DOHH2 (cell line): ENCODE measurements around the gene DNM1.

Source experiments
- H3F3A ChIP-seq: fragments of 200-600 bp; sonication (generic), shearing (Covaris generic); 2 replicates; pipeline ENCODE4 v1.6.0; 2016; ENCODE audit warnings: antibody characterized with exemption, mild to moderate bottlenecking; ENCODE audit not compliant: control insufficient read depth, insufficient read depth
- H3K27ac ChIP-seq: fragments of 200-600 bp; sonication (generic); 2 replicates; pipeline ENCODE4 v1.5.1; 2014; ENCODE audit warnings: low read depth, mild to moderate bottlenecking, low read length, moderate library complexity
- H3K27me3 ChIP-seq: fragments of 200-600 bp; sonication (generic); 2 replicates; pipeline ENCODE4 v1.6.1; 2014; ENCODE audit warnings: mild to moderate bottlenecking, low read length, mixed read lengths; ENCODE audit not compliant: control insufficient read depth
- H3K36me3 ChIP-seq: fragments of 200-600 bp; sonication (generic); 2 replicates; pipeline ENCODE4 v1.6.1; 2014; ENCODE audit warnings: mild to moderate bottlenecking, low read length, moderate library complexity, mixed read lengths; ENCODE audit not compliant: control insufficient read depth
- H3K4me1 ChIP-seq: fragments of 200-600 bp; sonication (generic); 2 replicates; pipeline ENCODE4 v1.6.1; 2014; ENCODE audit warnings: mild to moderate bottlenecking, low read length, mixed read lengths; ENCODE audit not compliant: control insufficient read depth
- H3K4me2 ChIP-seq: fragments of 200-600 bp; sonication (generic); 2 replicates; pipeline ENCODE4 v1.6.0; 2014; ENCODE audit warnings: mild to moderate bottlenecking, low read length, moderate library complexity
- H3K4me3 ChIP-seq: fragments of 200-600 bp; sonication (generic); 2 replicates; pipeline ENCODE4 v1.5.1; 2014; ENCODE audit warnings: mild to moderate bottlenecking, low read length, mixed read lengths
- H3K79me2 ChIP-seq: fragments of 200-600 bp; sonication (generic); 2 replicates; pipeline ENCODE4 v1.6.1; 2014; ENCODE audit warnings: mild to moderate bottlenecking, low read length, mixed read lengths; ENCODE audit not compliant: control insufficient read depth
- H3K9me2 ChIP-seq: fragments of 200-600 bp; sonication (generic); replicated peaks from 2 replicates; pipeline ENCODE4 v1.6.1; 2014; ENCODE audit warnings: mild to moderate bottlenecking, low read length, mixed read lengths; ENCODE audit not compliant: control insufficient read depth
- H3K9me3 ChIP-seq: fragments of 200-600 bp; sonication (generic); 2 replicates; pipeline ENCODE4 v1.6.1; 2014; ENCODE audit warnings: antibody characterized with exemption, low read length, mixed read lengths; ENCODE audit not compliant: control insufficient read depth, insufficient read depth
- H4K20me1 ChIP-seq: fragments of 200-600 bp; sonication (generic); 2 replicates; pipeline ENCODE4 v1.6.0; 2014; ENCODE audit warnings: low read depth, mild to moderate bottlenecking, antibody characterized with exemption, low read length, moderate library complexity; ENCODE audit not compliant: control insufficient read depth, insufficient read depth
- EZH2phosphoT487 ChIP-seq: fragments of 200-600 bp; sonication (generic); IDR thresholded peaks from 2 replicates; pipeline ENCODE4 v1.6.1; 2017; ENCODE audit warnings: borderline replicate concordance, mild to moderate bottlenecking, antibody characterized with exemption, low read length, moderate library complexity, mixed read lengths
- TF ChIP-seq, protein P1 (sequence below): fragments of 200-600 bp; sonication (generic); IDR thresholded peaks from one replicate; pipeline ENCODE4 v1.5.1; 2014; ENCODE audit warnings: antibody characterized with exemption, mild to moderate bottlenecking, low read depth, low read length; ENCODE audit not compliant: poor library complexity, severe bottlenecking

Gene DNM1

DNA sequence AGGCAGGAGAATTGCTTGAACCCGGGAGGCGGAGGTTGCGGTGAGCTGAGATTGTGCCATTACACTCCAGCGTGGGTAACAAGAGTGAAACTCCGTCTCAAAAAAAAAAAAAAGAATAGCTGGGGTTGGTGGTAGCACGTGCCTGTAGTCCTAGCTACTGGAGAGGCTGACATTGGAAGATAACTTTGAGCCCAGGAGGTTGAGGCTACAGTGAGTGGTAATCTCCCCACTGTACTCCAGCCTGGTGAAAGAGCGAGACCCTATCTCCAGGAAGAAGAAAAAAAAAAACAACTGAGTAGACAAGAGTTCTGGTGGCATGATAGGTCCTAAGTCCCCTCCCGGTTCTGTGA is 46.4 kb downstream of the DNM1 start:
- Histone ChIP-seq H3K36me3 (no peaks in the 10 kb centered on the region), H3K27me3 (peaks cover 35% of the 10 kb centered on the region), H3K9me3 (no peaks in the 10 kb centered on the region), H3K4me1 (peaks cover 31% of the 10 kb centered on the region), H3K79me2 (no peaks in the 10 kb centered on the region), H3F3A (no peaks in the 10 kb centered on the region), H3K4me3 (no peak overlapping the region; the same call in 1 of the 2 replicates), H3K4me2 (peak overlapping the region; percentile 73; the same call in 1 of the 2 replicates), H3K9me2 (no peaks in the 10 kb centered on the region), H4K20me1 (no peaks in the 10 kb centered on the region), H3K27ac (no peak overlapping the region)
- TF ChIP-seq, protein P1, sequence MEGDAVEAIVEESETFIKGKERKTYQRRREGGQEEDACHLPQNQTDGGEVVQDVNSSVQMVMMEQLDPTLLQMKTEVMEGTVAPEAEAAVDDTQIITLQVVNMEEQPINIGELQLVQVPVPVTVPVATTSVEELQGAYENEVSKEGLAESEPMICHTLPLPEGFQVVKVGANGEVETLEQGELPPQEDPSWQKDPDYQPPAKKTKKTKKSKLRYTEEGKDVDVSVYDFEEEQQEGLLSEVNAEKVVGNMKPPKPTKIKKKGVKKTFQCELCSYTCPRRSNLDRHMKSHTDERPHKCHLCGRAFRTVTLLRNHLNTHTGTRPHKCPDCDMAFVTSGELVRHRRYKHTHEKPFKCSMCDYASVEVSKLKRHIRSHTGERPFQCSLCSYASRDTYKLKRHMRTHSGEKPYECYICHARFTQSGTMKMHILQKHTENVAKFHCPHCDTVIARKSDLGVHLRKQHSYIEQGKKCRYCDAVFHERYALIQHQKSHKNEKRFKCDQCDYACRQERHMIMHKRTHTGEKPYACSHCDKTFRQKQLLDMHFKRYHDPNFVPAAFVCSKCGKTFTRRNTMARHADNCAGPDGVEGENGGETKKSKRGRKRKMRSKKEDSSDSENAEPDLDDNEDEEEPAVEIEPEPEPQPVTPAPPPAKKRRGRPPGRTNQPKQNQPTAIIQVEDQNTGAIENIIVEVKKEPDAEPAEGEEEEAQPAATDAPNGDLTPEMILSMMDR = no peak
- no peak for TF ChIP-seq EZH2phosphoT487

DNA sequence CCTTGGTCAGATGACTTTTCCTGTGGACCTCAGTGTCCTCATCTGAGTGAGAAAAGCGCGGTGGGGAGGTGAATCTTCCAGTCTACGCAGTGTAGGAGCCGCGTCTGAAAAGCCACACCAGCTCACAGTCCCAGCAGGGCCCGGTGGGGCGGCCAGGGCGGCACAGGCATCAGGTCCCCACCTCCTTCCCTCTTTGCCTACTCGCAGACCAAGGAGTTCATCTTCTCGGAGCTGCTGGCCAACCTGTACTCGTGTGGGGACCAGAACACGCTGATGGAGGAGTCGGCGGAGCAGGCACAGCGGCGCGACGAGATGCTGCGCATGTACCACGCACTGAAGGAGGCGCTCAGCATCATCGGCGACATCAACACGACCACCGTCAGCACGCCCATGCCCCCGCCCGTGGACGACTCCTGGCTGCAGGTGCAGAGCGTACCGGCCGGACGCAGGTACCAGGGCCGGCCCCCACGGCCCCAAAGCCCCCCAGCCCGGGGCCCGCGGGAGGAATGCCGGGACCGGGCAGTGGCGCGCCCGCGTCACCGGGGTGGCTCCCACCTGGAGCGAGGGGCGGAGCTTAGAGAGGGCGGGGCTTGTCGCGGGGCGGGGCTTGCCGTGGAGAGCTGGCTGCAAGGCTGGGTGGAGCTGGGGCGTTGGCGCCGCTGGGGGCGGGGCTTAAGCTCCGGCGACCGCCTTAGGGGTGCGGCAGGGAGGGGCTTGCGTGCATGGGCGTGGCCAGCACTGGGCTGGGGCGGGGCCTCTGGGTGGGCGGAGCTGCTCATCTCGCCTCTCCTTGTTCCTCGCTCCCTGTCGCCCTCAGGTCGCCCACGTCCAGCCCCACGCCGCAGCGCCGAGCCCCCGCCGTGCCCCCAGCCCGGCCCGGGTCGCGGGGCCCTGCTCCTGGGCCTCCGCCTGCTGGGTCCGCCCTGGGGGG is 47.0 kb downstream of the DNM1 start:
- H3K27me3 ChIP-seq = peaks cover 35% of the 10 kb centered on the region
- H3K9me2 ChIP-seq = no peaks in the 10 kb centered on the region
- H3K4me1 ChIP-seq = peaks cover 28% of the 10 kb centered on the region
- no peak overlapping the region for H3K27ac ChIP-seq
- H3K36me3 ChIP-seq = no peaks in the 10 kb centered on the region
- H3F3A ChIP-seq = no peaks in the 10 kb centered on the region
- peak overlapping the region; percentile 64 for H3K4me3 ChIP-seq
- H4K20me1 ChIP-seq = no peaks in the 10 kb centered on the region; the same call in 1 of the 2 replicates
- no peak for TF ChIP-seq EZH2phosphoT487
- TF ChIP-seq, protein P1 = no peak
- H3K4me2 ChIP-seq = peak overlapping the region; percentile 73
- no peaks in the 10 kb centered on the region for H3K9me3 ChIP-seq
- no peaks in the 10 kb centered on the region for H3K79me2 ChIP-seq

DNA sequence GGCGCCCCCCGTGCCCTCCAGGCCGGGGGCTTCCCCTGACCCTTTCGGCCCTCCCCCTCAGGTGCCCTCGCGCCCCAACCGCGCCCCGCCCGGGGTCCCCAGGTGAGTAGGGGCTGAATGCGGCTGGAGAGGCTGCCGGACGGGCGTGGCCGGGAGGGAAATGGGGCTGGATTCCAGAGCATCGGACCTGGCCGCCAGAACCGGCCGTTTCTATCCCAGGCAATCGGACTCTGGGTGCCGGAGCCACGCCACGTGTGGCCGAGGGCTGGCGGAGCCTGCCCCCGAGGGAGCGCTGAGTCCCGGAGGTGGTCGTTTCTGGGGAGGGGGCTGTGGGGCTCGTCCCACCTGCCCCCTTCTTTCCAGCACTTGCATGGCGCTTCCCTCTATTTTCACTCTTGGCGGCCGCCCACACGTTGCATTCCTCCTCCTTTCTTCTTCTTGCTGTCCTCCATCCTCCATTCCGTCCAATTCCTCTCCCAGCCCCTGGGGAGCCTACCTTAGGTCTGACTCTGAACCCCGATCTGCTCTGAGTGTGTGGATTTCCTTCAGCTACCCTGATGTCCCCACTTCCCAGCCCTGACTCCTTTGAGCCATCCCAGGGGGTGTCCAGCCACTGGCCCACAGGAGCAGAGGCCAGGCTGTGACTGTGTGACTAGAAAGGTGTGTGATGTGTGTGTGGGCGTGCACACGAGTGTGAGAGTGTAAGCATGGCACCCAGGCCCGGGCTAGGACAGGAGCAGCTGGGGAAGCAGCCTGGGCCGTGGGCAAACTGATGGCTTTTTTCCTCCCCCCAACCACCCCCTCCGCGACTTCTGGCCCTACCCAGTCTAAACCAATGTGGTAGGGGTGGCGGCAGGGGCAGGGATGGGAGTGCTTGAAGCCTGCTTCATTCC is 47.9 kb downstream of the DNM1 start:
- Histone ChIP-seq H3F3A (no peaks in the 10 kb centered on the region), H3K79me2 (no peaks in the 10 kb centered on the region), H3K9me3 (no peaks in the 10 kb centered on the region), H3K36me3 (no peaks in the 10 kb centered on the region), H3K27ac (no peak overlapping the region), H3K4me1 (peaks cover 22% of the 10 kb centered on the region), H4K20me1 (no peaks in the 10 kb centered on the region; the same call in 1 of the 2 replicates), H3K4me3 (peak overlapping the region; percentile 63), H3K4me2 (peak overlapping the region; percentile 73), H3K9me2 (no peaks in the 10 kb centered on the region), H3K27me3 (peaks cover 35% of the 10 kb centered on the region)
- TF ChIP-seq, protein P1 = no peak
- TF ChIP-seq EZH2phosphoT487 = no peak
